ENCODE measurements around the gene CFI.

CFI gene

GRCh38 chr4:109730619-109731545 lies 70.9 kb downstream of the CFI start:
- no peak for DNase-seq (ENCODE audit: low spot score)

DNA sequence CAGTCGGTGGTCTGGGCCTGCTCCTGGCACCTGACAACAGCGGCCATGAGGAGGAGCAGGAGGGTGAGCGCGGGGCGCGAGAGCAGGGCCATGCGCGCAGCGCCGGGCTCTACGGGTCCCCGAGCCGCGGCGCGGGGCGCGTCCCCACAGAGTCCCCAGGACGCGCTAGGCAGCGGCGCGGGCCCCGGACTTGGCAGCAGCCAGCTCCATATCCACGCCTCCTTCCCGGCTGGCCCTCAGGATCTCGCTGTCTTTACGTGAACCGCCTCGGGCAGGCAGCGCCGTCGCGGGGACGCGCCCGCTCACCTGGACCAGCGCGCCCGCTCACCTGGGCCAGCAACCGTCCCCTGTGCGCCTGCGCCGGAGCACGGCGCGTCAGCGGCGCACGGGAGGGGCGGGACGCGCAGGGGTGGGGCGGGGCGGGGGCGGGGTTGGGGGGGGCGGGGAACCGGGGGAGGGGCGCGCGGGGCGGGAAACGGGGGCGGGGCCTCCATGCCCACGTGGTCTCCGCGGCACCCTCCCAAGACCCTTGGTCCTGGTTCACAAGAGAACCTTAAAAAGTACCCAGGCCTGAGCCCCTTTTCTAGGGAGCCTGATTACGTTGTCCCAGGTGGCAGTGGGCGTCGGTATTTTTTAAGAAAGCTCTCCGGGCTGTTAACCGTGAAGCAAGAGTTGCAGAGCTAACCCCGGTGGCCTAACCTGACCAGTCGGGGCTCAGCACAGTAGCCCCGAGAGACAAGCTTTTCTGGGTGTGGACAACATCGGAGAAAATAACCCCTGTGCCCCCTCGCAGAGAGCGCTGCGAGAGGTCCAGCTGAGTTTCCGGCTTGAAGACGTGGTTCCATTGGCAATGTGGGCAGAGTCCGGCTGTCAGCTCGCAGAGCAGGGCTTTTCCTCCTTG lies 71.8 kb downstream of the CFI start, which contains the start of gene PLA2G12A:
Gene PLA2G12A (minus strand): TSS at position 353 of the 901 bp plus-strand sequence. CDS start 261 bp downstream, at position 92.
- peak; percentile 50 for DNase-seq (ENCODE audit: low spot score)

DNA sequence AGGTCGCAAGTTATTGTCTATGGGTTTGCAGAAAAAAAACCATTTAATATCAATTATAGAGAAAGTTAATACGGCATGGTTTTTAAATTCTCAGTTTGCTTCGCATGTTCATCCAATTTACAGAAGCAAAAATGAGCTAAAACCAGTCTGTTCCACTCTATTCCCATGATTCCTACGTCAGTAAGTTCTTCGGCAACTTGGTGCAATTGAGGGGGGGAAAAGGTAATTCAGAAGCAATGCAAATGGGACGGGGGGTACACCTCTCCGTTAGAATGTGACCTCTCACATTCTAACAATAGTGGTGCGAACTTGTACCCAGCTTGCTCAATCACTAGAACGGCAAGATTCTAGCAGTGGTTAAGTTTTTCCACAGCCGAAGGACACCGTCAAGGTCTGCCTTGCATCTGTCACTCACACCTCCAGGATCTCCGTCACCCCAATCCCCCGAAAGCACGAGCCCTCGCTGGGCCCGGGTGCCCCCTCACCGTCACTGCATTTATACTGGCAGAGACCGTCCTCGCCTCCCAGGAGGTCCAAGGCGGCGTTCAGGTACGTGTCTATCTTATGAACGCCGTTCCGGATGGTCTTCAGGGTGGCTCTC lies 72.6 kb downstream of the CFI start:
- DNase-seq (ENCODE audit: low spot score): no peak

DNA sequence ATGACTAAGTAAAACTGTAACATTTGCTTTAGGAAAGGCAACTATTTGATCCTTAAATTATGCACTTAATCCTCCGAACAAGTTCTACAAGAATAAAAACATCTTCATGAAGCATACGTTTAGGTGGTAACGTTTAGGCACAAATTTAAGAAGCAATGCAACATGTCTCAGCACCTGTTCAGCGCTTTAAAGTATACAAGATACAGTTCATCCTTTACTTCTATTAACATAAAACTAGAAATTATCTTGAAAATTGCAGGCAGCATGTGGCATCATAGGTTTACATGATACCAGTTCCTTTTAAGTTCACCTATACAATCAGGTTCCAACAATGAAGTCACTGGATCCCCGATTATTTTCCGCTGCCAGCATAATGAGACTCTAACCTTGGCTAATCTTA lies 73.4 kb downstream of the CFI start:
- DNase-seq (ENCODE audit: low spot score): no peak

GRCh38 chr4:109723110-109723509 lies 78.7 kb downstream of the CFI start:
- DNase-seq (ENCODE audit: low spot score): no peak

GRCh38 chr4:109722357-109722756 lies 79.4 kb downstream of the CFI start:
- no peak for DNase-seq (ENCODE audit: low spot score)

- no peak for DNase-seq (ENCODE audit: low spot score)
Observed at GRCh38 chr4:109721033-109721432, 80.8 kb downstream of the CFI start.

DNA sequence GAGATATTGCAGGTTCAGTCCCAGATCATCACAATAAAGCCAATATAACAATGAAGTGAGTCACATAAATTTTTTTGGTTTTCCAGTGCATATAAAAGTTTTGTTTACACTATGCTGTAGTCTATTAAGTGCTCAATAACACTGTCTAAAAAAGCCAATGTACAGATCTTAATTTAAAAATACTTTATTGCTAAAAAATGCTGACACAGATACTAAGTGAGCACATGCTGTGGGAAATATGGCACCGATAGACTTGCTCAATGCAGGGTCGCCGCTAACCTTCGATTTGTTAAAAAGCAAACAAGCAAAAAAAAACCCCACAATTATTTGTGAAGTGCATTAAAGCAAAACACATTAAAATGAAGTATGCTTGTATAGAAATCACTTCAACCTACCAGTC lies 82.2 kb downstream of the CFI start:
- no peak for DNase-seq (ENCODE audit: low spot score)

DNA sequence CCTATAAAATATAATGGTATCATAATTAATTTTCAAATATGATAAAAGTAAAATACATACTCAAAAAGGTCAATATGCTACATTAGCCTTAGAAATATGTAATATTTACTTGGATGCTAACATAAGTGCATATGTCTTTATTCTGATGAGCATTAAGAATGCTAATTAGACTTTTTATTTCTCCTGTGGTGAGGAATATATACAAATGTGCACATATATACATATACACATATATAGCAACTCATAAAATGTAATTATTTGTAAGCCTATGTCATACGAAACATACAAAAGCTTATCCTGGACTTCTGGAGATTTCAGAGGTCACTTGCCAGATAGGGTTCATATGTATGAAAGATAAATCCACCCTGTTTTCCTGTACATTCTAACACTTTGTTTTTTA lies 83.0 kb downstream of the CFI start:
- no peak for DNase-seq (ENCODE audit: low spot score)

GRCh38 chr4:109713500-109713899 lies 88.3 kb downstream of the CFI start:
- no peak for DNase-seq (ENCODE audit: low spot score)

GRCh38 chr4:109708990-109709389 lies 92.8 kb downstream of the CFI start:
- DNase-seq (ENCODE audit: low spot score): no peak

- no peak for DNase-seq (ENCODE audit: low spot score)
Observed at GRCh38 chr4:109708435-109708834, 93.4 kb downstream of the CFI start.

GRCh38 chr4:109703664-109704361 lies 98.0 kb downstream of the CFI start:
- no peak for DNase-seq (ENCODE audit: low spot score)

DNA sequence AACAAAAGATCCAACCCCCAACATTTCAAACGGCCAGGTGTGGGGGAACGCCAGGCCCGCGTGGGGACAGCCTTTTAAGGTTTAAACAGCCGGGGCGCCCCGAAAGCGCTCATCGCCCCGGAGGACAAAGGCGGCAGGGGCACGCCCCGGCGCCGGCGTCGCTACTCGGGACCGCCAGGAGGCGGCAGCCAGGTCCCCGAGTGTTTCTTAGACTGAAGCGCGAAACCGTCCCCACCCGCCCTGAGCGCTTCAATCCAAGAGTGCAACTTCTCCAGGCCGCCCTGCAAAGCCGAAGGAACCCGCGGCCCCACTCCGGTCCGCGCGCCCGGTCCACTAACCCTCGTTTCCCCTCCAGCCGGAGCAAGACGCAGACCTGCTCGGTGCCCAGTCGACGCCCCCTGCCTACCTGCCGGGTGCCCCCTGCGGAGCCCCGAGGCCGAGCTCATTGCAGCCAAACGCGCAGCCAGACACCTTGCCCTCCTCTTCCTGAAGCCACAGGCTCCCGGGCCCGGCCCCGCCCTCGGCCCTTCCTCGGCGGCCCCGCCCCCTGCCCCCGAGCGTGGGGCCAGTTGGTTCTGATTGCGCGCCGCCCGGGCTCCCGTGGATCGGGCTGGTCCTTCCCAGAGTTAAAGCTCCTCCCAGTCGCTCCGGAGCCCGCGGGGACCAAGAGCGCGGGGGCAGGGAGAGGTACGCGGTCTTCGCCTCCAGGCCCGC lies 98.7 kb downstream of the CFI start, which contains the start of gene CASP6:
Gene CASP6 (minus strand): TSS at position 496 of the 714 bp plus-strand sequence. CDS start 50 bp downstream, at position 446.
- DNase-seq (ENCODE audit: low spot score): peak; percentile 67

DNA sequence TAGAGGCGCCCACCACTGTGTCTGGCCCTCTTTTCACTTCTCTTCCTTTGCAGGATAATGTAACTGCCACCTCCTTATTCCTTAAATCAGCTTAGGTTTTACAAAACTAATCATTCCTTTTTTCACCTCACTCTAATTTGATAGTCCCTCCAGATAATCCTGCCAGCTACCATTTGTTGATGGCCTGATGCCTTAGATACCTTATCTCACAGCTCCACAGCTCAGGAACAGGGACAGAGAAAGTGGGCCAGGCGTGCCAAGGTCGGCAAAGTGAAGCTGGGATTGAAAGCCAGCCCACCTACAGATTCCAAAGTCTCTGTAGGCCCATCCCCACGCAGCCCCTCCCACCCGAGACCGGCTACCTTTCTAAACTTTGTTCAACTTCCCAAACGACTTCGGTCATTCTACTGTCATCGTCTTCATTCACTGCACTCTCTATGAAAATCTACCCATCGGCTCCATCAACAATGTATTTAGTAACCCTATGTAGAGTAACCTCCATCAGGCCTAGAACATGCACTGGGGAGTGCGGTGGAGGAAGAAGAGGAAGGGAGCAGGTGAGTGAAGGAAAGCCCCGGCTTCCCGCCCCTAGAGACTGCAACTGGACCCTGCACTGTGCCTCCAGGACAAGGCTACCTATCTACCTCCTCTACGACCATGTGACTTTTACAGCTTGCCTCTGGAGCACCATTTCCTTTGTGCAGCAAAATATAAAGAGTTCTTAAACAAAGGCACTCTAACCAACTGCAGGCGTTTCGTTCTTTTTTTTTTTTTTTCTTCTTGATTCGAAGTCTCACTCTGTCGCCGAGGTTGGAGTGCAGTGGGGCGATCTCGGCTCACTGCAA lies 100.0 kb downstream of the CFI start:
- DNase-seq (ENCODE audit: low spot score): no peak

GRCh38 chr4:109699553-109700225 lies 102.1 kb downstream of the CFI start:
- DNase-seq (ENCODE audit: low spot score): no peak

DNA sequence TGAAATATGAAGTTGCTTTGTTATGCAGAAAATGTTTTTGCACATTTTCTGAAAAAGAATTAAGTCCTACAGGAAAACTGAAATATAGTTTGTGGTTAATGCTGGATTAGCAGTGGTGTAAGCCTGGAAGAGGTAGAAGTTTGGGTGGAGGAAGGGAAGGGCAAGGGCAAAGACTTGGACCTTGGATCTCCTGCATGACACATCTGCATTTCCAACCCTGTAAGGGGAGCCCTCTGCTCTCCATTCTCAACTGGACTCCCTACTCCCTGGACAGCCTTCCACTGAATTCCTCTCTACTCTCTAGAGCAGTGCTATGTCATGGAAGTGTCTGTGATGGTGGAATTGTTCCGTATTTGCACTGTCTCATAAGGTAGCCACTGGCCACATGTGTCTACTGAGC lies 103.1 kb downstream of the CFI start:
- DNase-seq (ENCODE audit: low spot score): no peak

GRCh38 chr4:109691411-109691920 lies 110.3 kb downstream of the CFI start:
- no peak for DNase-seq (ENCODE audit: low spot score)

Data from SK-N-DZ (cell line).